HepG2 (cell line): ENCODE data around the gene ZMIZ1. TPM values are rescaled to one million over a fixed set of nuclear protein-coding genes. Genes with fewer than 3 reads are reported as not detected.

Source experiments
- ATAC-seq: fragments of 200-7000 bp; cut with Tn5 transposase; 3 replicates; pipeline ENCODE4 v1.9.1; 2020; ENCODE audit warnings: mild to moderate bottlenecking, moderate library complexity
- BruUV-seq: library from RNA; stranded (reverse); fragments of 400-500 nt; replicated peaks from 2 replicates; lab custom pipeline; 2021; lab: Mats Ljungman, UMichigan
- CTCF ChIA-PET: fragments of 300-600 bp; formaldehyde crosslinking; extraction: SDS; loops from one replicate; lab custom pipeline; 2021; ENCODE audit warnings: low total read pairs, inconsistent platforms, low intra/inter-chr PET ratio; lab: Yijun Ruan, JAX
- POLR2A ChIA-PET: fragments of 350-600 bp; sonication (Branson Sonifier 250); formaldehyde crosslinking; loops from one replicate; lab custom pipeline; 2020; ENCODE audit warnings: antibody characterized with exemption, inconsistent platforms; lab: Yijun Ruan, JAX
- DNase-seq: peaks from one replicate; pipeline ENCODE4 v3.0.0-alpha.2; 2015; ENCODE audit warnings: low spot score
- FAIRE-seq: peaks from 3 replicates; lab custom pipeline; 2011; peaks lifted over from hg19 to GRCh38; lab: Jason Lieb, UNC
- H2AFZ ChIP-seq: one replicate; pipeline ENCODE4 v1.6.1; 2011; ENCODE audit warnings: low read length, inconsistent platforms
- H3K27ac ChIP-seq: fragments of 300-600 bp; 3 replicates; pipeline ENCODE4 v1.8.0; 2011; ENCODE audit warnings: mixed run types, mild to moderate bottlenecking, mixed read lengths, low read length, inconsistent platforms; ENCODE audit not compliant: insufficient read depth; ENCODE audit errors: extremely low read length
- H3K27me3 ChIP-seq, 2 experiments: fragments of 200-600 bp in 1 of 2; 2 replicates in 1 of 2; 3 replicates in 1 of 2; pipeline versions ENCODE4 v1.6.0 to v1.8.0; 2011; ENCODE audit warnings: low read length in 2 of 2, mild to moderate bottlenecking in 2 of 2, moderate library complexity in 2 of 2, inconsistent platforms in 1 of 2; ENCODE audit not compliant: insufficient read depth in 2 of 2, control insufficient read depth in 1 of 2
- H3K36me3 ChIP-seq, 2 experiments: fragments of 200-600 bp in 1 of 2; replicated peaks in 1 of 2; 2 replicates in 1 of 2; 3 replicates in 1 of 2; pipeline versions ENCODE4 v1.5.1 to v1.8.0; 2011; ENCODE audit warnings: low read length in 2 of 2, inconsistent platforms in 1 of 2; ENCODE audit not compliant: insufficient read depth in 2 of 2, control insufficient read depth in 1 of 2
- H3K4me1 ChIP-seq: 2 replicates; pipeline ENCODE4 v1.5.1; 2012; ENCODE audit warnings: low read length, inconsistent platforms; ENCODE audit not compliant: insufficient read depth
- H3K4me2 ChIP-seq: 2 replicates; pipeline ENCODE4 v1.6.0; 2011; ENCODE audit warnings: low read depth, low read length, inconsistent platforms
- H3K4me3 ChIP-seq, 3 experiments: fragments of 200-600 bp in 1 of 3; sonication (generic), shearing (Covaris generic) in 1 of 3; replicated peaks in 1 of 3; 2 replicates each; pipeline ENCODE4 v1.5.1; 2011 to 2016; ENCODE audit warnings: low read length in 3 of 3, inconsistent platforms in 2 of 3, low read depth in 2 of 3, mild to moderate bottlenecking in 2 of 3, control low read depth in 1 of 3, mixed read lengths in 1 of 3; ENCODE audit not compliant: insufficient read depth in 1 of 3
- H3K79me2 ChIP-seq: one replicate; pipeline ENCODE4 v1.6.1; 2011; ENCODE audit warnings: low read length, inconsistent platforms; ENCODE audit not compliant: insufficient read depth
- H3K9ac ChIP-seq: 2 replicates; pipeline ENCODE4 v1.6.0; 2011; ENCODE audit warnings: mild to moderate bottlenecking, low read depth, low read length, inconsistent platforms; ENCODE audit not compliant: insufficient read depth
- H3K9me3 ChIP-seq: 2 replicates; pipeline ENCODE4 v1.5.1; 2012; ENCODE audit warnings: mild to moderate bottlenecking, low read length
- H4K20me1 ChIP-seq: 2 replicates; pipeline ENCODE4 v1.6.0; 2011; ENCODE audit warnings: inconsistent platforms, mild to moderate bottlenecking, low read length, moderate library complexity; ENCODE audit not compliant: insufficient read depth
- AGO2 ChIP-seq: fragments of 200-400 bp; formaldehyde crosslinking; optimal IDR thresholded peaks from 2 replicates; pipeline ENCODE3; 2017; ENCODE audit warnings: mild to moderate bottlenecking, low read depth, low read length, moderate library complexity
- ELF4 ChIP-seq: sonication (generic); formaldehyde crosslinking; IDR thresholded peaks from 2 replicates; pipeline ENCODE4 v1.5.0; 2020; ENCODE audit warnings: missing genetic modification reagents, mild to moderate bottlenecking, moderate library complexity, borderline replicate concordance
- HNRNPL ChIP-seq: fragments of 200-400 bp; formaldehyde crosslinking; IDR thresholded peaks from 2 replicates; pipeline ENCODE4 v1.6.1; 2017; ENCODE audit warnings: mild to moderate bottlenecking, low read depth, low read length
- WGBS: methylation state at CpG from one replicate; pipeline ENCODE4 v1.1.6; 2017; ENCODE audit warnings: low lambda C conversion rate; 5-methylcytosine and 5-hydroxymethylcytosine counted together
- in situ Hi-C: cut with HindIII; loops from 2 replicates; pipeline ENCODE4 v1.10.0; 2017; ENCODE audit warnings: low pct_unique_long_range_greater_than_20kb; ENCODE audit not compliant: extremely low pct_ligation_motif_present
- intact Hi-C: fragments of 100-400 bp; cut with micrococcal nuclease; formaldehyde crosslinking; loops from one replicate; pipeline ENCODE4 v1.10.0; 2022; ENCODE audit not compliant: unreplicated experiment
- polyA plus RNA-seq, 8 experiments: library from polyadenylated mRNA; depleted of rRNA in 3 of 8; stranded (reverse) in 7 of 8; unstranded in 1 of 8; fragments of >200 nt; fragmentation: Illumina TruSeq in 4 of 8; extraction: Trizol in 4 of 8; gene quantifications; 2 replicates each; pipeline versions ENCODE4 v1.2.1 to v1.2.3, GENCODE V29; 2011 to 2016; ENCODE audit warnings: low read depth in 4 of 8, missing spikeins in 1 of 8, mixed read lengths in 1 of 8; ENCODE audit not compliant: insufficient read depth in 1 of 8
- total RNA-seq, 5 experiments: library from RNA; depleted of rRNA; stranded (reverse); fragments of >200 nt; fragmentation: Illumina TruSeq; extraction: Trizol; gene quantifications; 2 replicates each; pipeline ENCODE4 v1.2.3, GENCODE V29; 2016; ENCODE audit warnings: low read depth in 1 of 5
- TF ChIP-seq, protein P1 (sequence below): sonication (generic); formaldehyde crosslinking; IDR thresholded peaks from 2 replicates; pipeline ENCODE4 v1.9.0; 2022; ENCODE audit warnings: missing genetic modification reagents, mild to moderate bottlenecking, borderline replicate concordance
- TF ChIP-seq, protein P2 (sequence below): sonication (generic); formaldehyde crosslinking; IDR thresholded peaks from 2 replicates; pipeline ENCODE4 v1.8.1; 2023; ENCODE audit warnings: mild to moderate bottlenecking, moderate library complexity, missing genetic modification reagents
- TF ChIP-seq, protein P3 (sequence below), 2 experiments: sonication (generic) in 1 of 2; formaldehyde crosslinking in 1 of 2; IDR thresholded peaks; 2 replicates each; pipeline versions ENCODE4 v1.6.1 to v1.9.0; 2014 to 2022; ENCODE audit warnings: antibody characterized with exemption in 1 of 2, borderline replicate concordance in 1 of 2, inconsistent platforms in 1 of 2, low read depth in 1 of 2, missing genetic modification reagents in 1 of 2

ZMIZ1 gene
- total and polyA plus RNA-seq, 2 of the 13 experiments (the other 11 are each of a cell fraction or from before 2014, with no cell fraction given) = 5.3 to 10.2 TPM

DNA sequence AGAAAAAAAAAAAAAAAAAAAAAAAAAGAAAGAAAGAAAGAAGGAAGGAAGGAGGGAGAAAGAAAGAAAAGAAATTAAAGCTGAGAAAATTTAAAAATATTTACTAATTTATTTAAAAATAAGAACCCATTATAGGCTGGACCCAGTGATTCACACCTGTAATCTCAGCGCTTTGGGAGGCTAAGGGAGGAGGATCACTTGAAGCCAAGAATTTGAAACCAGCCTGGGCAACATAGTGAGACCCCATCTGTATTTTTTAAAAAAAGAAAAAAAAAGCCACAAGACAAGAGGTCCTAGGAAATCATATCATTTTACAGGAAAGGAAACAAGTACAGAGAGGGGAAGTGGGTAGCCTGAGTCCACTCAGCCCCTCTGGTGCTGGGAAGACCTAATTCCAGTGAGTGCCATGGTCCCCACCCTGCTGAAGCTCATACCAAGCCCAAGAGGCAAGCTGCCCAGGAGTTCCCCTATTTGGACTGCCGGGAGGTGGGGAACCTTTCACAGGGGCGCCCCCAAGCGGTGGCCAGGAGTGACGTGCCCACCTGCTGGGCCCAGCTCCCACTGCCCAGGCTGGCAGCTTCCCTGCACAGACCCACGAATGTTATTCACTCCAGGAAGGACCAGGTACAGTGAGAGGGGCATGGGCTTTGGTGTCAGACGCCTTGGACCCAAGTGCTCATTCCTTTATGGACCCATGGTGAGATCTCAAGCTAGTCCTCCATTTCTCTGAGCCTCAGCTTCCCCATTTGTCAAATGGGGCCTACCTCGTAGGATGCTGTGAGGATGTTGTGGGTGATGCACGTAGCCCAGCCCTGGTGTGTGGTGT, 133.6 kb downstream of the ZMIZ1 start (continued):
- TF ChIP-seq, protein P1, sequence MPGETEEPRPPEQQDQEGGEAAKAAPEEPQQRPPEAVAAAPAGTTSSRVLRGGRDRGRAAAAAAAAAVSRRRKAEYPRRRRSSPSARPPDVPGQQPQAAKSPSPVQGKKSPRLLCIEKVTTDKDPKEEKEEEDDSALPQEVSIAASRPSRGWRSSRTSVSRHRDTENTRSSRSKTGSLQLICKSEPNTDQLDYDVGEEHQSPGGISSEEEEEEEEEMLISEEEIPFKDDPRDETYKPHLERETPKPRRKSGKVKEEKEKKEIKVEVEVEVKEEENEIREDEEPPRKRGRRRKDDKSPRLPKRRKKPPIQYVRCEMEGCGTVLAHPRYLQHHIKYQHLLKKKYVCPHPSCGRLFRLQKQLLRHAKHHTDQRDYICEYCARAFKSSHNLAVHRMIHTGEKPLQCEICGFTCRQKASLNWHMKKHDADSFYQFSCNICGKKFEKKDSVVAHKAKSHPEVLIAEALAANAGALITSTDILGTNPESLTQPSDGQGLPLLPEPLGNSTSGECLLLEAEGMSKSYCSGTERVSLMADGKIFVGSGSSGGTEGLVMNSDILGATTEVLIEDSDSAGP (CRISPR knock-in tag) = no peak
- TF ChIP-seq ELF4 (no peak), HNRNPL (0 out of 2 replicates have a peak, but pooled peaks have one; percentile 78)
- TF ChIP-seq, protein P2, sequence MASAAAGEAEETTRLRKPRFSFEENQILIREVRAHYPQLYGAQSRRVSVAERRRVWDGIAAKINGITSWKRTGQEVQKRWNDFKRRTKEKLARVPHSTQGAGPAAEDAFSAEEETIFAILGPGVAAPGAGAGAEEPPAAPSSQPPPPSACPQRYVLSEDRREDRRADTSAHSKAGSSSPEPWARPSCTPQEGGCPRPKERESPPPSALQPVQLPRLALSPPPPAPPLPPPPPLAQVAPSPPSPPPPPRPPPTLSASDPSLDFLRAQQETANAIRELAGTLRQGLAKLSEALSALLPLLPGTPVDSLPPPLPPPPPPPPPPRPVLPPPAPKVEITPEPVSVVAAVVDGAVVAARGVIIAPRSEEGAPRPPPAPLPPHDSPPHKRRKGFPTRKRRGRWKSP (CRISPR knock-in tag) = no peak

DNA sequence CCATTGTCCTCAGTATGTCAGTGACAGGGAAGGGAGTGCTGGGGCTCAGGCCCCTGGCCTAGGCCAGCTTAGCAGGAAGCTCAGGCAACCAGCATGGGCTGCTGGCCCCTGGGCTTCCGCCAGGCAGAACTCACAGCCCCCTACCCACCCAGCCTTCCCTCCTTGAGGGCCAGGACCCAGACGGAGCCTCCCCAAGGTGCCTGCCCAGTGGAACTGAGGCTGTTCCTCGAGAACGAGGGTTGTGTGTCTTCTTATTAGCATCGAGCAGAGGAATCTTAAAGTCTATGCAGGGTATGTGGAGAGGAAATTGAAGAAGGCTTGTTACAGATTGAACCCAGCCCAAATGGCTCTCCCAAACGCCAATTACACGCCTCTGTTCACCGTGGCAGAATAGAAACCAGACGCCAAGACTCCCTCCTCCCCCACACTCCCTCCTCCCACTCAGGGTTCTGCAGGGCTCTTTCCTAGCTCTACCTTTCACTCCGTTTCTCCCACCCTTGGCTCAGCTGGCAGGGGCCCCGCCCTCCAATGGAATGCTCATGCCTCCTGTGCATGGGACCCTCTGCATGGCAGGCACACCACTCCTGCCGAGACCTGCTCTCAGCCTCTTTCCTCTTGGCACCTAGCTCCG, 134.4 kb downstream of the ZMIZ1 start:
- H3K4me1 ChIP-seq = no peaks in the 10 kb centered on the region
- in situ Hi-C loops = no loop called here
- H3K9ac ChIP-seq = no peak overlapping the region
- WGBS = 98% methylated on average over 13 of the region's 13 CpGs
- CTCF ChIA-PET = no interaction called here
- no peaks in the 10 kb centered on the region for H3K79me2 ChIP-seq
- H3K27ac ChIP-seq = no peak overlapping the region
- no peak overlapping the region for H2AFZ ChIP-seq
- H3K4me2 ChIP-seq = no peak overlapping the region
- peaks cover 25% of the 10 kb centered on the region; the same call in 1 of the 2 replicates for H4K20me1 ChIP-seq
- H3K27me3 ChIP-seq = no peaks in the 10 kb centered on the region
- FAIRE-seq (no peak), DNase-seq (no peak)
- H3K4me3 ChIP-seq = no peak overlapping the region
- POLR2A ChIA-PET = no interaction called here
- peaks cover 43 to 77% of the 10 kb centered on the region in 2 experiments for H3K36me3 ChIP-seq
- TF ChIP-seq AGO2 = peak; percentile 24
- TF ChIP-seq, protein P3, sequence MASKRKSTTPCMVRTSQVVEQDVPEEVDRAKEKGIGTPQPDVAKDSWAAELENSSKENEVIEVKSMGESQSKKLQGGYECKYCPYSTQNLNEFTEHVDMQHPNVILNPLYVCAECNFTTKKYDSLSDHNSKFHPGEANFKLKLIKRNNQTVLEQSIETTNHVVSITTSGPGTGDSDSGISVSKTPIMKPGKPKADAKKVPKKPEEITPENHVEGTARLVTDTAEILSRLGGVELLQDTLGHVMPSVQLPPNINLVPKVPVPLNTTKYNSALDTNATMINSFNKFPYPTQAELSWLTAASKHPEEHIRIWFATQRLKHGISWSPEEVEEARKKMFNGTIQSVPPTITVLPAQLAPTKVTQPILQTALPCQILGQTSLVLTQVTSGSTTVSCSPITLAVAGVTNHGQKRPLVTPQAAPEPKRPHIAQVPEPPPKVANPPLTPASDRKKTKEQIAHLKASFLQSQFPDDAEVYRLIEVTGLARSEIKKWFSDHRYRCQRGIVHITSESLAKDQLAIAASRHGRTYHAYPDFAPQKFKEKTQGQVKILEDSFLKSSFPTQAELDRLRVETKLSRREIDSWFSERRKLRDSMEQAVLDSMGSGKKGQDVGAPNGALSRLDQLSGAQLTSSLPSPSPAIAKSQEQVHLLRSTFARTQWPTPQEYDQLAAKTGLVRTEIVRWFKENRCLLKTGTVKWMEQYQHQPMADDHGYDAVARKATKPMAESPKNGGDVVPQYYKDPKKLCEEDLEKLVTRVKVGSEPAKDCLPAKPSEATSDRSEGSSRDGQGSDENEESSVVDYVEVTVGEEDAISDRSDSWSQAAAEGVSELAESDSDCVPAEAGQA (IDR thresholded peaks at IDR 0.05; ENCODE audit: low read depth) = no peak
- TF ChIP-seq, protein P3 (CRISPR knock-in tag; IDR thresholded peaks at IDR 0.05; ENCODE audit: borderline replicate concordance) = no peak
- TF ChIP-seq, all 625 proteins: peak for 1
- H3K9me3 ChIP-seq = no peaks in the 10 kb centered on the region
- no peak; the same call in 2 of the 3 replicates for ATAC-seq
- no TSS peak for BruUV-seq
- intact Hi-C loops = no loop called here
